HCT116 (cell line): ENCODE measurements around the gene F13A1. TPM values are rescaled to one million over a fixed set of nuclear protein-coding genes. Genes with fewer than 3 reads are reported as not detected.

Source experiments
- ATAC-seq: fragments of 200-7000 bp; cut with Tn5 transposase; 2 replicates; pipeline ENCODE4 v1.9.1; 2020; ENCODE audit warnings: mild to moderate bottlenecking, moderate library complexity
- BruUV-seq: library from RNA; stranded (reverse); fragments of 400-500 nt; replicated peaks from 2 replicates; lab custom pipeline; 2021; lab: Mats Ljungman, UMichigan
- CTCF ChIA-PET: fragments of 300-600 bp; sonication (Branson Sonifier 250); formaldehyde crosslinking; loops from one replicate; lab custom pipeline; 2021; ENCODE audit warnings: antibody characterized with exemption; lab: Charles Lee
- POLR2A ChIA-PET: fragments of 300-600, 350-600 bp; sonication (Branson Sonifier 250); formaldehyde crosslinking; loops from one replicate; lab custom pipeline; 2021; ENCODE audit warnings: antibody characterized with exemption; lab: Charles Lee
- RAD21 ChIA-PET, 2 experiments: fragments of 300-600 bp; sonication (Branson Sonifier 250); formaldehyde crosslinking; loops; one replicate each; lab custom pipeline; 2023; ENCODE audit warnings: low total read pairs in 2 of 2; ENCODE audit not compliant: uncharacterized antibody in 2 of 2, unreplicated experiment in 2 of 2, low non-redundant PET in 1 of 2; lab: Charles Lee
- DNase-seq: peaks from one replicate; pipeline ENCODE4 v3.0.0-alpha.2; 2010; ENCODE audit warnings: low read depth, low spot score
- H2AFZ ChIP-seq: fragments of 200-600 bp; shearing (Covaris generic), sonication (generic); 2 replicates; pipeline ENCODE4 v1.6.1; 2017; ENCODE audit warnings: low read depth, mixed run types, mixed read lengths, antibody characterized with exemption, low read length; ENCODE audit not compliant: poor library complexity, severe bottlenecking
- H3K27ac ChIP-seq: 2 replicates; pipeline ENCODE4 v1.5.1; 2012; ENCODE audit warnings: low read depth, low read length
- H3K27me3 ChIP-seq: fragments of 200-600 bp; sonication (generic); 2 replicates; pipeline ENCODE4 v1.6.1; 2016; ENCODE audit warnings: mixed run types, low read length, mixed read lengths; ENCODE audit not compliant: insufficient read depth
- H3K36me3 ChIP-seq, 2 experiments: fragments of 200-500 bp in 1 of 2; fragments of 200-600 bp in 1 of 2; sonication (Bioruptor generic) in 1 of 2; sonication (generic) in 1 of 2; 2 replicates each; pipeline versions ENCODE4 v1.5.1 to v1.6.1; 2014 to 2016; ENCODE audit warnings: low read length in 2 of 2, inconsistent platforms in 1 of 2, mixed read lengths in 1 of 2, mixed run types in 1 of 2; ENCODE audit not compliant: insufficient read depth in 2 of 2, control insufficient read depth in 1 of 2
- H3K4me1 ChIP-seq, 2 experiments: fragments of 200-600 bp in 1 of 2; sonication (generic) in 1 of 2; 2 replicates each; pipeline versions ENCODE4 v1.5.1 to v1.6.1; 2012 to 2017; ENCODE audit warnings: low read length in 2 of 2, inconsistent platforms in 1 of 2, mild to moderate bottlenecking in 1 of 2, mixed read lengths in 1 of 2, mixed run types in 1 of 2, moderate library complexity in 1 of 2; ENCODE audit not compliant: insufficient read depth in 2 of 2, control insufficient read depth in 1 of 2
- H3K4me2 ChIP-seq: fragments of 200-600 bp; sonication (generic); 2 replicates; pipeline ENCODE4 v1.6.1; 2017; ENCODE audit warnings: mixed run types, low read length, mixed read lengths
- H3K4me3 ChIP-seq, 2 experiments: fragments of 200-600 bp in 1 of 2; sonication (generic) in 1 of 2; replicated peaks in 1 of 2; 2 replicates each; pipeline ENCODE4 v1.5.1; 2011 to 2016; ENCODE audit warnings: low read length in 2 of 2, control low read depth in 1 of 2, low read depth in 1 of 2, mild to moderate bottlenecking in 1 of 2, mixed read lengths in 1 of 2, mixed run types in 1 of 2
- H3K79me2 ChIP-seq: fragments of 200-600 bp; sonication (generic); 2 replicates; pipeline ENCODE4 v1.6.1; 2017; ENCODE audit warnings: mild to moderate bottlenecking, mixed run types, low read length, moderate library complexity, mixed read lengths; ENCODE audit not compliant: insufficient read depth
- H3K9ac ChIP-seq: fragments of 200-600 bp; sonication (generic); 2 replicates; pipeline ENCODE4 v1.6.1; 2016; ENCODE audit warnings: low read length, mixed read lengths
- H3K9me2 ChIP-seq: fragments of 200-600 bp; sonication (generic), shearing (Covaris generic); 2 replicates; pipeline ENCODE4 v1.6.1; 2017; ENCODE audit warnings: mixed run types, mild to moderate bottlenecking, moderate library complexity; ENCODE audit not compliant: insufficient read depth
- H3K9me3 ChIP-seq, 2 experiments: fragments of 200-500 bp in 1 of 2; fragments of 200-600 bp in 1 of 2; sonication (Bioruptor generic) in 1 of 2; sonication (generic) in 1 of 2; 2 replicates each; pipeline ENCODE4 v1.6.1; 2014 to 2017; ENCODE audit warnings: low read length in 2 of 2, mixed read lengths in 2 of 2, inconsistent platforms in 1 of 2, low read depth in 1 of 2, mild to moderate bottlenecking in 1 of 2, mixed run types in 1 of 2, moderate library complexity in 1 of 2; ENCODE audit not compliant: control insufficient read depth in 1 of 2, insufficient read depth in 1 of 2
- H4K20me1 ChIP-seq: fragments of 200-600 bp; sonication (generic), shearing (Covaris generic); 2 replicates; pipeline ENCODE4 v1.6.1; 2017; ENCODE audit warnings: mixed run types, mild to moderate bottlenecking, moderate library complexity; ENCODE audit not compliant: insufficient read depth
- CBX3 ChIP-seq: IDR thresholded peaks from 2 replicates; pipeline ENCODE4 v1.6.1; 2012; ENCODE audit warnings: low read depth
- CEBPB ChIP-seq: IDR thresholded peaks from 2 replicates; pipeline ENCODE4 v1.6.1; 2012; ENCODE audit warnings: low read depth
- EGR1 ChIP-seq: IDR thresholded peaks from 2 replicates; pipeline ENCODE4 v1.6.1; 2012; ENCODE audit warnings: low read depth
- ELF1 ChIP-seq: IDR thresholded peaks from 2 replicates; pipeline ENCODE4 v1.6.1; 2012; ENCODE audit warnings: low read depth, borderline replicate concordance
- RAD21 ChIP-seq: IDR thresholded peaks from 2 replicates; pipeline ENCODE4 v1.6.1; 2012; ENCODE audit warnings: low read depth, mild to moderate bottlenecking
- SIN3A ChIP-seq: IDR thresholded peaks from 2 replicates; pipeline ENCODE4 v1.6.1; 2012; ENCODE audit warnings: low read depth
- TCF7L2 ChIP-seq: IDR thresholded peaks from 2 replicates; pipeline ENCODE4 v1.7.0; 2011; ENCODE audit warnings: borderline replicate concordance, inconsistent platforms; ENCODE audit not compliant: insufficient read depth, insufficient read length; ENCODE audit errors: extremely low read depth
- YY1 ChIP-seq: IDR thresholded peaks from 2 replicates; pipeline ENCODE4 v1.6.1; 2011; ENCODE audit warnings: low read length, low read depth, moderate library complexity, mild to moderate bottlenecking; ENCODE audit not compliant: insufficient replicate concordance; ENCODE audit errors: extremely low read depth
- intact Hi-C: fragments of 100-400 bp; cut with micrococcal nuclease; formaldehyde crosslinking; loops from 2 replicates; pipeline ENCODE4 v1.10.0; 2022
- total RNA-seq: library from RNA; stranded (reverse); gene quantifications from one replicate; pipeline ENCODE4 v1.2.1, GENCODE V29; 2021; ENCODE audit not compliant: unreplicated experiment
- TF ChIP-seq, protein P1 (sequence below): IDR thresholded peaks from 2 replicates; pipeline ENCODE4 v1.6.1; 2011; ENCODE audit warnings: mild to moderate bottlenecking, low read length, moderate library complexity; ENCODE audit not compliant: insufficient replicate concordance; ENCODE audit errors: extremely low read depth
- TF ChIP-seq, protein P2 (sequence below), 3 experiments: fragments of 200-600 bp in 1 of 3; sonication (generic) in 1 of 3; IDR thresholded peaks in 2 of 3; conservative IDR thresholded peaks in 1 of 3; 2 replicates each; pipeline ENCODE4 v1.5.1; 2012 to 2017; ENCODE audit warnings: low read depth in 2 of 3, low read length in 2 of 3, antibody characterized with exemption in 1 of 3, borderline replicate concordance in 1 of 3, control low read depth in 1 of 3, mild to moderate bottlenecking in 1 of 3, mixed read lengths in 1 of 3, mixed run types in 1 of 3, moderate library complexity in 1 of 3; ENCODE audit not compliant: insufficient read depth in 1 of 3
- TF ChIP-seq, protein P3 (sequence below): IDR thresholded peaks from 2 replicates; pipeline ENCODE4 v1.6.1; 2012; ENCODE audit warnings: low read depth
- TF ChIP-seq, protein P4 (sequence below): IDR thresholded peaks from 2 replicates; pipeline ENCODE4 v1.6.1; 2012

Gene F13A1
- total RNA-seq, 1 experiment from 2014 or later = 0.34 TPM

DNA sequence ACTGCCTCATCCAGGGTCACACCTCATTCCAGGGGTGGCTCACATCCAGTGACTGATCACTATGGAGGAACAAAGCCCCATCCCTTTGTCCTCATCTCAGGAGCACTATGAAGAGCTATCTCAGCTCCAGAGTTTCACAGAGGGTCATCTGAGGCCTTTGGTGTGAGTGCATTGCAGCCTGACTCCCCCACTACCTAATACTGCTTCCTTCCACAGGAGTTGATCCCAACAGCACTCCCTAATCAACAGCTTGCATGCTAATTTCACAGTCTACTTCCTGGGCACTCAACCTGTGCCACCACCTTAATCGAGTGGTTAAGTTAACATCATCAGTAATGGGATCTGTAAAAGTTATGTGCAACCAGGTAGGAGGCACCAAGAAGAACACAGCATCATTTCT, 37.7 kb downstream of the F13A1 start:
- Histone ChIP-seq H3K79me2 (no peaks in the 10 kb centered on the region), H3K9ac (no peak overlapping the region), H3K27me3 (peaks cover 29% of the 10 kb centered on the region), H2AFZ (no peak overlapping the region), H3K4me1 (no peaks in the 10 kb centered on the region), H3K4me3 (no peak overlapping the region), H4K20me1 (no peaks in the 10 kb centered on the region), H3K9me3 (no peaks in the 10 kb centered on the region), H3K9me2 (no peaks in the 10 kb centered on the region), H3K27ac (no peak overlapping the region), H3K4me2 (no peak overlapping the region), H3K36me3 (no peaks in the 10 kb centered on the region)
- POLR2A ChIA-PET = no interaction called here
- TF ChIP-seq CBX3 = no peak
- TF ChIP-seq, protein P1, sequence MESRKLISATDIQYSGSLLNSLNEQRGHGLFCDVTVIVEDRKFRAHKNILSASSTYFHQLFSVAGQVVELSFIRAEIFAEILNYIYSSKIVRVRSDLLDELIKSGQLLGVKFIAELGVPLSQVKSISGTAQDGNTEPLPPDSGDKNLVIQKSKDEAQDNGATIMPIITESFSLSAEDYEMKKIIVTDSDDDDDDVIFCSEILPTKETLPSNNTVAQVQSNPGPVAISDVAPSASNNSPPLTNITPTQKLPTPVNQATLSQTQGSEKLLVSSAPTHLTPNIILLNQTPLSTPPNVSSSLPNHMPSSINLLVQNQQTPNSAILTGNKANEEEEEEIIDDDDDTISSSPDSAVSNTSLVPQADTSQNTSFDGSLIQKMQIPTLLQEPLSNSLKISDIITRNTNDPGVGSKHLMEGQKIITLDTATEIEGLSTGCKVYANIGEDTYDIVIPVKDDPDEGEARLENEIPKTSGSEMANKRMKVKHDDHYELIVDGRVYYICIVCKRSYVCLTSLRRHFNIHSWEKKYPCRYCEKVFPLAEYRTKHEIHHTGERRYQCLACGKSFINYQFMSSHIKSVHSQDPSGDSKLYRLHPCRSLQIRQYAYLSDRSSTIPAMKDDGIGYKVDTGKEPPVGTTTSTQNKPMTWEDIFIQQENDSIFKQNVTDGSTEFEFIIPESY = no peak
- TF ChIP-seq, protein P2, sequence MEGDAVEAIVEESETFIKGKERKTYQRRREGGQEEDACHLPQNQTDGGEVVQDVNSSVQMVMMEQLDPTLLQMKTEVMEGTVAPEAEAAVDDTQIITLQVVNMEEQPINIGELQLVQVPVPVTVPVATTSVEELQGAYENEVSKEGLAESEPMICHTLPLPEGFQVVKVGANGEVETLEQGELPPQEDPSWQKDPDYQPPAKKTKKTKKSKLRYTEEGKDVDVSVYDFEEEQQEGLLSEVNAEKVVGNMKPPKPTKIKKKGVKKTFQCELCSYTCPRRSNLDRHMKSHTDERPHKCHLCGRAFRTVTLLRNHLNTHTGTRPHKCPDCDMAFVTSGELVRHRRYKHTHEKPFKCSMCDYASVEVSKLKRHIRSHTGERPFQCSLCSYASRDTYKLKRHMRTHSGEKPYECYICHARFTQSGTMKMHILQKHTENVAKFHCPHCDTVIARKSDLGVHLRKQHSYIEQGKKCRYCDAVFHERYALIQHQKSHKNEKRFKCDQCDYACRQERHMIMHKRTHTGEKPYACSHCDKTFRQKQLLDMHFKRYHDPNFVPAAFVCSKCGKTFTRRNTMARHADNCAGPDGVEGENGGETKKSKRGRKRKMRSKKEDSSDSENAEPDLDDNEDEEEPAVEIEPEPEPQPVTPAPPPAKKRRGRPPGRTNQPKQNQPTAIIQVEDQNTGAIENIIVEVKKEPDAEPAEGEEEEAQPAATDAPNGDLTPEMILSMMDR (IDR thresholded peaks at IDR 0.05 in 2 of 3, conservative IDR thresholded peaks at IDR 0.05 in 1 of 3; ENCODE audit: borderline replicate concordance in 1 of 3, insufficient read depth in 1 of 3, low read depth in 2 of 3, low read length in 2 of 3) = no peak
- no peak for TF ChIP-seq YY1
- TF ChIP-seq RAD21 = no peak
- no peak for TF ChIP-seq ELF1
- TF ChIP-seq SIN3A = no peak
- no peak for TF ChIP-seq CEBPB
- TF ChIP-seq EGR1 = no peak
- TF ChIP-seq, protein P3, sequence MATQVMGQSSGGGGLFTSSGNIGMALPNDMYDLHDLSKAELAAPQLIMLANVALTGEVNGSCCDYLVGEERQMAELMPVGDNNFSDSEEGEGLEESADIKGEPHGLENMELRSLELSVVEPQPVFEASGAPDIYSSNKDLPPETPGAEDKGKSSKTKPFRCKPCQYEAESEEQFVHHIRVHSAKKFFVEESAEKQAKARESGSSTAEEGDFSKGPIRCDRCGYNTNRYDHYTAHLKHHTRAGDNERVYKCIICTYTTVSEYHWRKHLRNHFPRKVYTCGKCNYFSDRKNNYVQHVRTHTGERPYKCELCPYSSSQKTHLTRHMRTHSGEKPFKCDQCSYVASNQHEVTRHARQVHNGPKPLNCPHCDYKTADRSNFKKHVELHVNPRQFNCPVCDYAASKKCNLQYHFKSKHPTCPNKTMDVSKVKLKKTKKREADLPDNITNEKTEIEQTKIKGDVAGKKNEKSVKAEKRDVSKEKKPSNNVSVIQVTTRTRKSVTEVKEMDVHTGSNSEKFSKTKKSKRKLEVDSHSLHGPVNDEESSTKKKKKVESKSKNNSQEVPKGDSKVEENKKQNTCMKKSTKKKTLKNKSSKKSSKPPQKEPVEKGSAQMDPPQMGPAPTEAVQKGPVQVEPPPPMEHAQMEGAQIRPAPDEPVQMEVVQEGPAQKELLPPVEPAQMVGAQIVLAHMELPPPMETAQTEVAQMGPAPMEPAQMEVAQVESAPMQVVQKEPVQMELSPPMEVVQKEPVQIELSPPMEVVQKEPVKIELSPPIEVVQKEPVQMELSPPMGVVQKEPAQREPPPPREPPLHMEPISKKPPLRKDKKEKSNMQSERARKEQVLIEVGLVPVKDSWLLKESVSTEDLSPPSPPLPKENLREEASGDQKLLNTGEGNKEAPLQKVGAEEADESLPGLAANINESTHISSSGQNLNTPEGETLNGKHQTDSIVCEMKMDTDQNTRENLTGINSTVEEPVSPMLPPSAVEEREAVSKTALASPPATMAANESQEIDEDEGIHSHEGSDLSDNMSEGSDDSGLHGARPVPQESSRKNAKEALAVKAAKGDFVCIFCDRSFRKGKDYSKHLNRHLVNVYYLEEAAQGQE = no peak
- TF ChIP-seq TCF7L2 = no peak
- TF ChIP-seq, protein P4, sequence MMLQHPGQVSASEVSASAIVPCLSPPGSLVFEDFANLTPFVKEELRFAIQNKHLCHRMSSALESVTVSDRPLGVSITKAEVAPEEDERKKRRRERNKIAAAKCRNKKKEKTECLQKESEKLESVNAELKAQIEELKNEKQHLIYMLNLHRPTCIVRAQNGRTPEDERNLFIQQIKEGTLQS = no peak
- no peak for ATAC-seq
- no TSS peak for BruUV-seq
- intact Hi-C loops = no loop called here
- RAD21 ChIA-PET = no interaction called here
- CTCF ChIA-PET = no interaction called here
- no peak for DNase-seq
